Nucleus accumbens (tissue), 56 donors: ENCODE data around the gene KBTBD7.
A peak's percentile ranks its signal among the peaks of the same experiment; 100 is the strongest.

Source experiments
- DNase-seq, 56 donors: peaks; one replicate each; lab custom pipeline; 2025; lab: John Stamatoyannopoulos, UW

KBTBD7 gene

GRCh38 chr13:41193919-41194824 lies at the start of gene KBTBD7:
KBTBD7 (minus strand) TSS chr13:41194569; CDS start chr13:41194257, 312 bp downstream.
- DNase-seq = peak; percentile 37 to 97 (median 90)

DNA sequence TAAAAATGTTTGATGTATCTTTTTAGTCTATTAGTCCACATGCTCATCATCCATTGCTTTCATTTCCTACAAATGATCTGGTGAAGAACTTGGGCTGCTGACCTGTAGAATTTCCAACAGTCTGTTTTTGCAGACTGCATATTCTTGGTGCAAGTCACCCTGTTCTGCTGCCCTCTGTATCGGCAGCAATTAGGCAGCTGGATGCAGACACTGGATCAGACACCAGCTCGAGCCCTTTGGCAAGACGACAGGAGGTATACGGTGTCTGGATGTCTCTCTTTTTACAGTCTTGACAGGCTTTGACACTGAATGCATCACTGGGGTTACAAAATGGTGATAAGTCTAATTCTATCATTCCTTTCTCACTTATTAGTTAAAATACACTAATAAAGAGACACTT lies 47.3 kb upstream of the KBTBD7 start:
- DNase-seq = no peak

DNA sequence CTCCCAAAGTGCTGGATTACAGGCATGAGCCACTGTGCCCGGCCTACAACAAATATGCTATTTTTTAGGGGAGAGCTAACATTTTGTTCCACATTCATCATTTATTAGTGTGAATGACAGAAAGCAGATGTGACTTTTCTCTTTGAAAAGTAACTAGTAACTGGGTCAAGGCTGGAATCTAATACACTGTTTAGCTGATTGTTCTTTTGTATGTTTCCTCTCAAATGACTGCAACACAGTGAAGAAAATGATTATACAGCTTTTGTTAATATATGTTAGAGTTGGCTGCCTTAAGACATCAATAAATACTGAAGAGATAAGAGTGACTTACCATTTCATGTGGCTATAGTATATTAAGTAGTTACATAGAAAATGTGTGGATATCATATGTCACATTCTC lies 42.0 kb upstream of the KBTBD7 start:
- no peak for DNase-seq

DNA sequence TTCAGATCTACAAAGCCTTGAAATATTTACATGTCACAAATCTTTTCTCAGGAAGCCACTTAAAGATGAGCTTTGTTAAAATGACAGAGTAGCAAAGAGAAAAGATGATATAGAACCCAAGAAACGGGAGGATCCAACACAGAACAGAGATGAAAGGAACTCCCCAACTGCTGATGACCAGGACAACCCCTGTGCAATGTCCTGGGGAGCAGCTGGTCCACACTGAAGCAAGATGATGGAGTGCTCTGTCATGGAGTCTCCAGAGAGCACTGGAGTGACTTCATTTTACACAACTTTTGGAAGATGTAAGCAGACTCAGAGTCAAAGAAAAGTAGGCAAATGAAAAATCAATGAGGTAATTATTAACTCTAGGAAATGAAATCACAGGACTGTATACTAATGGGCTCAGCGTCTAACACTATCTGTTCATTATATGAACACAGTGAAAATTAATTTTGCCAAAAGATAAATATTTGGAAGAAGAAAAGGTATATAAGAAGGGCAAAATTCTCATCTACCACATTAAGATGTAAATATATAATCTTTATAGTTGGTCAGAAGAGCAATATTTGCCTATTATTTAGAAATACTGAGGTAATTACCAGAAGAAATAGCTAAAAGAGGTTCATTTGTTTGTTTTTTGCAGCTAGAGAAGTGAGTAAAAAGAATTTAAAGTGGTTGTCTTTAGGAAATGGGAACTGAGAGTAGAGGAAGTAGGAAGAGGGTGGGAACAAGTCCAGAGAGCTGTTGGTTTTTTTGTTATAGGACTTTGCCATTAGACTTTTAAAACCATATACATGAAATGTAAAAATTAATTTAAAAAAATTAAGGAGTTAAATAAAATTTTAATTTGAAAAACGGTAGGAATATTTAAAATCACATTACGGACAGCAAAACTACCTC lies 38.5 kb upstream of the KBTBD7 start:
- no peak for DNase-seq

DNA sequence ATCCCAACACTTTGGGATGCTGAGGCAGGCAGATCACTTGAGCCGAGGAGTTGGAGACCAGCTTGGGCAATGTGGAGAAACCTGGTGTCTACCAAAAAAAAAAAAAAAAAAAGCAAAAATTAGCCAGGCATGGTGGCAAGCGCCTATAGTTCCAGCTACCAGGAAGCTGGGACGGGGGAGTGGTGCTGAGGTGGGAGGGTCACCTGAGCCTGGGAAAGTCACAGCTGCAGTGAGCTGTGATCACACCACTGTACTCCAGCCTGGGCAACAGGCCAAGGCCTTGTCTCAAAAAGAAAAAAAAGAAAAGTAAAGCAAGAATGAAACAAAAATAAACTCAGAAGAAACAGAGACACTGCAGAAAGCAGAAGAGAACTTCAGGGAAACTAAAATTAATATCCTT lies 37.4 kb upstream of the KBTBD7 start:
- DNase-seq = no peak

GRCh38 chr13:41231025-41231677 lies 36.8 kb upstream of the KBTBD7 start:
- DNase-seq = no peak

DNA sequence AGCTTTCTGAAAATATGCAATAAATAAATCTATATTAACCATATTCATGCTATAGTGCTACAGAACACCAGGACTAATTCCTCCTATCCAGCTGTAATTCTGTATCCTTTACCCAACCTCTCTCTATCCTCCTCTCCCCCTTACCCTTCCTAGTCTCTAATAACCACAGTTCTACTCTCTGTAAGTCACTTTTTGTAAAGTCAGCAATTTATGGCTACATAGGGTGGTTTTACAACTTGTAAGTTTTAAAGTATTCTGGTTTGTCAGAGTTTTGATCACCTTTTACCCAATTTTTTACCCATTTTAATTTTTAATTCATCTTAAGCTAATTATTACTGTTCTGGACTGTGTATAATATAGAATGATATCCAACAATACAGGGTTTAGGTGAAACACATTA lies 35.0 kb upstream of the KBTBD7 start:
- no peak for DNase-seq

DNA sequence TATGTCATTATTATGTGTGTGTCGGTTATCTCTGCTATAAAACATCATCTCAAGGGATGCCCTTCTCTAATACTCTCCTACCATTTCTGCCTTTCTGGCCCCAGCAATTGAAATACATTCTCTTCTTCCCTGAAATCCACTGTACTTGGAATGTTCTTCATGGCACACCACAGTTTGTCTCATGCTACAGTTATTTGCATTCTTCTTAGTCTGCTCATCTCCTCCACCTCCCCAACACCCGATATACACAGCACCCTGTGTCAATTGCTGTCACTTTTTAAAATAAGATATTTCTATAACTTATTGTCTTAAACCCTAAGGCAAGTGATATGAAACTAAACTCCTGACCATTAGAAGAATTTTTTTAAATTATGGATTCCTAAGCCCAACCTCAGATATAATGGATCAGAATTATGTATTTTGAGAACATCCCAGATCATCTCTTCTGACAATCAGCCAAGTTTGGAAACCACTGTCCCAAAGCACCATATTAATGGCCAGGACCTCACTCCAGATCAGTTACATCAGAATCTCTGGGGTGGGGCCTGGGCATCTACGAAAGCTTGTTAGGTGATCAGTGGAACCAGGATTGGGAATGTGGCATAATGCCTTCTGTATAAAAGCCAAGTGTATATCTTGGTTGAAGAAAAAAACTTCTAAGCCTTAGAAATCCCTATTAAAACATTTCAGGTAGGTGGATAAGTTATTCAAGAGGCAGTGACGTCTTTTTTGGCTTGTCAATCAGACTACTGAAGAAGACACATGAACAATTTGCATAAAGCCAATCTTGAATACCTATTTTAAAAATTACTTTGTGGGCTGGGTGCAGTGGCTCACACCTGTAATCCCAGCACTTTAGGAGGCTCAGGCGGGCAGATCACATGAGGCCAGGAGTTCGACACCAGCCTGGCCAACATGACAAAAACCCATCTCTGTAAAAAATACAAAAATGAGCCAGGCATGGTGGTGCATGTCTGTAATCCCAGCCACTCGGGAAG lies 30.0 kb upstream of the KBTBD7 start:
- DNase-seq = peak in 6 of 56 donors; percentile 2 to 46 (median 8)

GRCh38 chr13:41222259-41222852 lies 28.0 kb upstream of the KBTBD7 start:
- peak in 22 of 56 donors; percentile 1 to 54 (median 6) for DNase-seq

- no peak for DNase-seq
These were observed 26.0 kb upstream of the KBTBD7 start for GRCh38 chr13:41220401-41220800.

GRCh38 chr13:41216160-41216559 lies 21.8 kb upstream of the KBTBD7 start:
- no peak for DNase-seq

- no peak for DNase-seq
These were observed 19.6 kb upstream of the KBTBD7 start for GRCh38 chr13:41213919-41214318.

DNA sequence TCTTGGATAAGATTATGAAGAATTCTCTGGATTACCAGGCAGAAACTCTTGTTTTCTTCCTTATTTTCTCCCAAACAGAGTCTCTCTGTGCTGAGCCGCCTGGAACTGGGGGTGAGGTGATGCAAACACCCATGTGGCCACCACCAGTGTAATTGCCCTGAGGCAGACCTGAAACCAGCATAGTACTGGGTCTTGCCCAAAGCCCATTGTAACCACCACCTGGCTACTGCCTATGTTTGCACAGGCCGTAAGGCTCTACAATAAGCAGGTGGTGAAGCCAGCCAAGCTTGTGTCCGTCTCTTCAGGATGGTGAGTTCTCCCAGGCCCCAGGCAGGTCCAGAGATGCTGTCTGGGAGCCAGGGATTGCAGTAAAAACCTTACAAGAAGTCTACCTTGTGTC lies 18.9 kb upstream of the KBTBD7 start:
- no peak for DNase-seq

GRCh38 chr13:41212881-41213280 lies 18.5 kb upstream of the KBTBD7 start:
- DNase-seq = no peak

- no peak for DNase-seq
These were observed 16.7 kb upstream of the KBTBD7 start for GRCh38 chr13:41211062-41211461.

- no peak for DNase-seq
These were observed 12.1 kb upstream of the KBTBD7 start for GRCh38 chr13:41206467-41206866.

GRCh38 chr13:41203810-41204209 lies 9.4 kb upstream of the KBTBD7 start:
- DNase-seq = no peak

DNA sequence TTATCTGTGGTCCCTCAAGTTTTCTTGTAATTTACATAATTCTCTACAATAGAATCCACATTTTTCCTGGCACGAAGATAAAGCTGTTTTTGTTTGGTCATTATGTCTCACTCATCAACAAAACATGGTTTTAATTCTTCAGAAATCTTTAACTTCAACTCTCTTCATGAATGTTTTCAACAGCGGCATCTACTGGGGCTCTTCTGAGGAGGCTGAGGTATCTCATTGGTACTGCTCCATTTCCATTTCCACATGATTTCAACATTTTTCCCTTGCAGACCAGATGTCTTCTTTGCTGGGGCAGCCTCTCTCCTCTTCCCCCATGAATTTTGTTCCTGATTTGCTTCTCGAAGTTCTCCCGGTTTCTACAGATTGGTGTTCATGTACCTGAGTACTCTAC lies 5.8 kb upstream of the KBTBD7 start:
- DNase-seq = no peak

DNA sequence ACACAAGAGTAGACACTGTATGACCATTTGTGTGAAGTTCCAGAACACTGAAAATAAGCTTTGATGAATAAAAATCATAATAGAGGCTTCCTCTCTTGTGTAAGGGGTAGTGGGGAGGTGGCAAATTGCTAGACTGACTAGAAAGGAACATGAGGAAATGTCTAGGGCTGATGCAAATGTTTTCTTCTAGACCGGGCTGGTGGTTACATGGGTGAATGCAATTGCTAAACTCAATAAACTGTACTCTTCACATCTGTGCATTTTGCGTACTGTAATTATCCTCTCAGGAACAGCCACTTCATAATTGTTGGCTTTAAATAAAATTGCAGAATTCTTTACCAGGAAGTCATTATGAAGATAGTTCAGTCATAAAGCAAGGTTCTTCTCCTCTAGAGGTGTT lies 5.2 kb upstream of the KBTBD7 start:
- no peak for DNase-seq
